Endothelial cell (in vitro differentiated cells): Measurements from ENCODE around the gene MSMO1. TPM values are rescaled to one million over a fixed set of nuclear protein-coding genes. Genes with fewer than 3 reads are reported as not detected.

Source experiments
- DNase-seq: peaks from one replicate; pipeline ENCODE4 v3.0.0; 2021; ENCODE audit warnings: low spot score
- H3K27ac Mint-ChIP-seq: one replicate; pipeline ENCODE4 v1.8.0; 2021; ENCODE audit warnings: mixed read lengths, inconsistent platforms; ENCODE audit not compliant: unreplicated experiment
- H3K27me3 Mint-ChIP-seq: one replicate; pipeline ENCODE4 v1.8.0; 2021; ENCODE audit warnings: mild to moderate bottlenecking, moderate library complexity, mixed read lengths, inconsistent platforms; ENCODE audit not compliant: unreplicated experiment
- H3K36me3 Mint-ChIP-seq: one replicate; pipeline ENCODE4 v1.8.0; 2021; ENCODE audit warnings: mild to moderate bottlenecking, low read depth, mixed read lengths, inconsistent platforms; ENCODE audit not compliant: unreplicated experiment
- H3K4me1 Mint-ChIP-seq: one replicate; pipeline ENCODE4 v1.8.0; 2021; ENCODE audit warnings: mild to moderate bottlenecking, mixed read lengths, inconsistent platforms; ENCODE audit not compliant: unreplicated experiment
- H3K4me3 Mint-ChIP-seq: one replicate; pipeline ENCODE4 v1.8.0; 2021; ENCODE audit warnings: mild to moderate bottlenecking, mixed read lengths, inconsistent platforms; ENCODE audit not compliant: unreplicated experiment
- H3K9me3 Mint-ChIP-seq: one replicate; pipeline ENCODE4 v1.8.0; 2021; ENCODE audit warnings: mixed read lengths, inconsistent platforms; ENCODE audit not compliant: unreplicated experiment
- total RNA-seq: library from RNA; stranded (reverse); fragmentation: NEBNext Ultra II Directional; extraction: Animal tissue kit (Norgen Biotek cat#: 25700); gene quantifications from one replicate; pipeline ENCODE4 v1.2.1, GENCODE V29; 2021; ENCODE audit not compliant: unreplicated experiment
- TF ChIP-seq, protein P1 (sequence below): fragments of 200-600 bp; sonication (generic); IDR thresholded peaks from one replicate; pipeline ENCODE4 v1.5.0; 2021; ENCODE audit warnings: antibody characterized with exemption; ENCODE audit not compliant: unreplicated experiment

MSMO1 gene
- total RNA-seq, 1 donor from 2014 or later: 118 TPM

DNA sequence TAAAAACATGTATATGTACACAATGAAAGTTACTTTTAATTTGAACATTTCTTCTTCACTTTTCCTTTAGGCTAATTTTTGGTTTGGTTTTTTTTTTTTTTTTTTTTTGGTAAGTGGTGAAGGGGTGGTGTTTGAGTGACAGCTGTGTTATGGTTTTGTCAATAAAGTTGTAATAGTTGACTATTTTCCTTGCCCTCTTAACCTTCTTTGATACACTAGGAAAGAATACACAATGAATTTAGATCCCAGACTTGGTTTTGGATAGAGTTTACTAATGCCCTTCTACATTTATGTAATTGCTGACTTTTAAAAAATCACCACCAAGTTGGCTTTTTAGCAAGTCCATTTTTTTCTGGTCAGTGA lies 38.1 kb upstream of the MSMO1 start:
- Mint-ChIP-seq H3K4me1 (no peaks in the 10 kb centered on the region), H3K36me3 (peaks cover 6% of the 10 kb centered on the region), H3K27ac (no peak overlapping the region), H3K27me3 (no peaks in the 10 kb centered on the region), H3K9me3 (no peaks in the 10 kb centered on the region), H3K4me3 (no peak overlapping the region)
- TF ChIP-seq, protein P1, sequence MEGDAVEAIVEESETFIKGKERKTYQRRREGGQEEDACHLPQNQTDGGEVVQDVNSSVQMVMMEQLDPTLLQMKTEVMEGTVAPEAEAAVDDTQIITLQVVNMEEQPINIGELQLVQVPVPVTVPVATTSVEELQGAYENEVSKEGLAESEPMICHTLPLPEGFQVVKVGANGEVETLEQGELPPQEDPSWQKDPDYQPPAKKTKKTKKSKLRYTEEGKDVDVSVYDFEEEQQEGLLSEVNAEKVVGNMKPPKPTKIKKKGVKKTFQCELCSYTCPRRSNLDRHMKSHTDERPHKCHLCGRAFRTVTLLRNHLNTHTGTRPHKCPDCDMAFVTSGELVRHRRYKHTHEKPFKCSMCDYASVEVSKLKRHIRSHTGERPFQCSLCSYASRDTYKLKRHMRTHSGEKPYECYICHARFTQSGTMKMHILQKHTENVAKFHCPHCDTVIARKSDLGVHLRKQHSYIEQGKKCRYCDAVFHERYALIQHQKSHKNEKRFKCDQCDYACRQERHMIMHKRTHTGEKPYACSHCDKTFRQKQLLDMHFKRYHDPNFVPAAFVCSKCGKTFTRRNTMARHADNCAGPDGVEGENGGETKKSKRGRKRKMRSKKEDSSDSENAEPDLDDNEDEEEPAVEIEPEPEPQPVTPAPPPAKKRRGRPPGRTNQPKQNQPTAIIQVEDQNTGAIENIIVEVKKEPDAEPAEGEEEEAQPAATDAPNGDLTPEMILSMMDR: no peak
- DNase-seq: no peak

DNA sequence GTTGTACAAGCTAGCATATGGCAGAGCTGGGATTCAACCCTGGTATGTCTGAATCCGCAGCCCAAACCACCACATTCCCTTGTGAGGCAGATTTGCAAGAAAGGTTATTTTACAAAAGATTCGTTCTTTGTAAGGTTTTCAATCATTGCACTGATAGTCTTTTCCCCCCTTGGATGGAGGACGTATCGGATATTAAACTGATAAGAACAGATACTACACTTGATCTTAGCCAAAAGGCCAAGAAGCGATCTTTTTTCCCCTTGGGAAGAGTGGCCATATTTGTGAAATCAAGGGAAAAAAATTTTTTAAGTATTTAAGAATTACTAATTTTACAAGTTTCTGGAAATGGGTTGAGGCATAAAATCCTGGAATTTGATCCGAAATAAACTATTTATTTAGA lies 34.4 kb upstream of the MSMO1 start:
- H3K4me3 Mint-ChIP-seq: no peak overlapping the region

DNA sequence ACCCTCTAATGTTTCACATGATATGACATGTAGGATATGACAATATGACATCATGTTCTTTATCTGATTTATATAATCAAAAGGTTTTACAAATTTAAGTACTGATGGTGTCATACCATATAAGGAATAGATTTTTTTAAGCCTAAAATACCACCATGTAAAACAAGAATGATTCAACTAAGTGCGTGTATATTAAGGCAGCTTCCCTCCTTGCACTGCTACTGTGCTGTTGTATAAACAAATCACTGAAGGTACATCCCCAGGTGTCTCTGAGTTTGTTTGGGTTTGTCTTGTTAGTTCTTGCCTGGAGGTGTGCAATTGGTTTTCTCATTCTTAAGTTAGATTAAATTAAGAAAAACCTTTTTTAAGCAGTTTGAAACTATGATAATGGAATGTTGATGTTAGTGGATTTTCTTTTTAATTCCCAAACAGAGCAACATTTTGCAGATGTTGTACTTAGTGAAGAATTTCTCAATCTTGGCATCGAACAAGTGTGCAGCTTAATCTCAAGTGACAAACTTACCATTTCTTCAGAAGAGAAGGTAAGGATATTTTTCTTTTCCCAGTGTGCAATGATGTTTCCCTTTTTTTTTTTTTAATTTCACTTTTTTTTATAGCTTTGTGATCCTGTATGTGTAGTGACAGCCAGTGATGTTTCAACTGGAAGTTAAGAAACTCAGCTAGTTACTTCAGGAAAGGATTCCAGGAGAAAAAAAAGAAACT lies 33.4 kb upstream of the MSMO1 start:
- TF ChIP-seq, protein P1: no peak
- H3K4me3 Mint-ChIP-seq: no peak overlapping the region
- H3K27me3 Mint-ChIP-seq: no peaks in the 10 kb centered on the region
- peaks cover 6% of the 10 kb centered on the region for H3K4me1 Mint-ChIP-seq
- no peaks in the 10 kb centered on the region for H3K9me3 Mint-ChIP-seq
- no peak for DNase-seq
- no peak overlapping the region for H3K27ac Mint-ChIP-seq
- H3K36me3 Mint-ChIP-seq: no peaks in the 10 kb centered on the region

More for the DNA sequence above, 34.4 kb upstream of the MSMO1 start:
- no peaks in the 10 kb centered on the region for H3K36me3 Mint-ChIP-seq
- TF ChIP-seq, protein P1: no peak
- DNase-seq: no peak
- H3K27ac Mint-ChIP-seq: no peak overlapping the region
- H3K9me3 Mint-ChIP-seq: no peaks in the 10 kb centered on the region
- H3K27me3 Mint-ChIP-seq: no peaks in the 10 kb centered on the region
- H3K4me1 Mint-ChIP-seq: peaks cover 6% of the 10 kb centered on the region

DNA sequence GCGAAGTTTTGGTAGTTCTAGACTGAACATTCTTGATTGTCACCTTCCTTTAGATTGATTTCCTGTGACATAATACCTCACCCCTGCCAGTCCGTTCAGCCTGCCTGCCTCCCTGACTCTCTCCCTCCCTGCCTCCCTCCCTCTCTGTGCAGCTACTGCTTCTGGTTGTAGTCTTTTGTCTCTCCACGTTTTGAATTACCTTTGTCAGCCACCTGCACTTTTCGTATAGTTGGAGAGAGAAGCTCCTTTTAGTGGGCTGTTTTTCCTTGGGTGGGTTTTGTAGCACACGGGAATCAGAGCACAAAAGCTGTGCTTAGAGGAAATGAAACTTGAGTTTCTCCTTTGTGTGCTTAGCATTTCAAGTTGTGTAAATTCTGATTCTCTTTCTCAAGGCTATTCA lies 32.6 kb upstream of the MSMO1 start:
- H3K9me3 Mint-ChIP-seq: no peaks in the 10 kb centered on the region
- H3K4me3 Mint-ChIP-seq: no peak overlapping the region
- H3K27me3 Mint-ChIP-seq: no peaks in the 10 kb centered on the region
- DNase-seq: no peak
- peak overlapping the region; percentile 37 for H3K27ac Mint-ChIP-seq
- peaks cover 6% of the 10 kb centered on the region for H3K4me1 Mint-ChIP-seq
- TF ChIP-seq, protein P1: no peak
- H3K36me3 Mint-ChIP-seq: no peaks in the 10 kb centered on the region

DNA sequence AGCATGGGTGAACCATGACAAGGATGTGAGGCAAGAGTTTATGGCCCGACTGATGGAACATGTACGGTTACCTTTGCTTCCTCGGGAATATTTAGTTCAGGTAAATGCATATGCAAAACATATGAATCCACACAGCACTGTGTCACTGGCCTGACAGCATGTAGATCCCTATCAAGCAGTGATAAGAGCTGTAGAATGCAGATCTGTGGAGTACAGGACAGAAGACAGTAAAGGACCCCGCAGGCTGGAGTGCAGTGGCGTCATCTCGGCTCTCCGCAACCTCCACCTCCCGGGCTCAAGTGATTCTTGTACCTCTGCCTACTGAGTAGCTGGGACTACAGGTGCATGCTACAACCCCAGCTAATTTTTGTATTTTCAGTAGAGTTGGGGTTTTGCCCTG lies 29.8 kb upstream of the MSMO1 start:
- H3K36me3 Mint-ChIP-seq: no peaks in the 10 kb centered on the region

More for the DNA sequence above, 29.8 kb upstream of the MSMO1 start:
- TF ChIP-seq, protein P1: no peak
- H3K4me3 Mint-ChIP-seq: no peak overlapping the region
- no peaks in the 10 kb centered on the region for H3K27me3 Mint-ChIP-seq
- peaks cover 6% of the 10 kb centered on the region for H3K4me1 Mint-ChIP-seq
- DNase-seq: no peak
- no peaks in the 10 kb centered on the region for H3K9me3 Mint-ChIP-seq
- H3K27ac Mint-ChIP-seq: no peak overlapping the region
